ENCODE measurements around the gene ARHGAP45. TPM values are rescaled to one million over a fixed set of nuclear protein-coding genes. Genes with fewer than 3 reads are reported as not detected.
A peak's percentile ranks its signal among the peaks of the same experiment; 100 is the strongest.

ARHGAP45 gene
- total RNA-seq, 1 experiment from 2014 or later: 3.1 TPM

- DNase-seq (ENCODE audit: low spot score): peak; percentile 97
Observed at GRCh38 chr19:1103708-1104310, 36.8 kb downstream of the ARHGAP45 start, which contains the start of gene GPX4. TSS of gene GPX4 (plus strand) at chr19:1103994. CDS start at chr19:1104044, 50 bp downstream.

- no peak for DNase-seq (ENCODE audit: low spot score)
Observed at GRCh38 chr19:1104311-1105007, 37.5 kb downstream of the ARHGAP45 start.

GRCh38 chr19:1105008-1105872 is 38.3 kb downstream of the ARHGAP45 start:
- no peak for DNase-seq (ENCODE audit: low spot score)

GRCh38 chr19:1105873-1106840 is 39.2 kb downstream of the ARHGAP45 start:
- DNase-seq (ENCODE audit: low spot score): no peak

- peak; percentile 63 for DNase-seq (ENCODE audit: low spot score)
Observed at GRCh38 chr19:1106841-1107660, 40.1 kb downstream of the ARHGAP45 start.

- DNase-seq (ENCODE audit: low spot score): no peak
Observed at GRCh38 chr19:1107661-1108261, 40.8 kb downstream of the ARHGAP45 start.

- no peak for DNase-seq (ENCODE audit: low spot score)
Observed at GRCh38 chr19:1108291-1109031, 41.5 kb downstream of the ARHGAP45 start.

- DNase-seq (ENCODE audit: low spot score): no peak
Observed at GRCh38 chr19:1109032-1109551, 42.1 kb downstream of the ARHGAP45 start.

- DNase-seq (ENCODE audit: low spot score): no peak
Observed at GRCh38 chr19:1109697-1110671, 43.0 kb downstream of the ARHGAP45 start.

GRCh38 chr19:1110809-1111640 is 44.1 kb downstream of the ARHGAP45 start:
- DNase-seq (ENCODE audit: low spot score): no peak

GRCh38 chr19:1111641-1112267 is 44.8 kb downstream of the ARHGAP45 start:
- no peak for DNase-seq (ENCODE audit: low spot score)

- DNase-seq (ENCODE audit: low spot score): no peak
Observed at GRCh38 chr19:1112268-1113029, 45.5 kb downstream of the ARHGAP45 start.

- peak; percentile 91 for DNase-seq (ENCODE audit: low spot score)
Observed at GRCh38 chr19:1113030-1113985, 46.3 kb downstream of the ARHGAP45 start.

GRCh38 chr19:1113986-1114483 is 47.1 kb downstream of the ARHGAP45 start:
- no peak for DNase-seq (ENCODE audit: low spot score)

All from A172 (cell line).